ENCODE data around the gene RHOJ. TPM values are rescaled to one million over a fixed set of nuclear protein-coding genes. Genes with fewer than 3 reads are reported as not detected.

The RHOJ gene
- total and polyA plus RNA-seq, 2 of the 13 experiments (the other 11 are each of a cell fraction or from before 2014, with no cell fraction given) = 0.22 to 1.3 TPM

DNA sequence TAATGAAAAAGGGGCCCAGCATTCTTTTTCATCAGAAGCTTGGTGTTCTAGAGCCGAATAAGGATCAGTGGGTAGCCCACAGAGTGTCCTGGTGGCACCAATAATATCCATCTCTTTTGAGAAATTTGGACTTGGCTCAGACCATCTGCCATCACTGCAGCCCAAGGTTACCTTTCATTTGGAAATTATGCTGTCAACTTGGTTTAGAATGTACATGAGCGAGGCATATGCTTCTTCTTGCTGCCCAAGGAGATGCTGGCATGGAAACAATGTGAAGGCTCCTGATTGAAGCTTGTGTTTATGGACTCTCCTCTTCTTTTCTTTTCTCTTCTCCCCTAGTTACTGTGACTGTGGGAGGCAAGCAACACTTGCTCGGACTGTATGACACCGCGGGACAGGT lies 64.5 kb downstream of the RHOJ start:
- no peak overlapping the region for H3K4me2 ChIP-seq (ENCODE audit: low read depth, low read length)
- no peaks in the 10 kb centered on the region for H3K79me2 ChIP-seq (ENCODE audit: insufficient read depth, low read length)
- no peak overlapping the region for H3K27ac ChIP-seq (ENCODE audit: extremely low read length, insufficient read depth, low read length)
- POLR2A ChIA-PET = no interaction called here
- no peaks in the 10 kb centered on the region for H3K36me3 ChIP-seq (replicated peaks in 1 of 2; ENCODE audit: control insufficient read depth in 1 of 2, insufficient read depth in 2 of 2, low read length in 2 of 2)
- in situ Hi-C loops (cut with HindIII; ENCODE audit: extremely low pct_ligation_motif_present, low pct_unique_long_range_greater_than_20kb) = no loop called here
- H3K4me3 ChIP-seq (replicated peaks in 1 of 3; ENCODE audit: insufficient read depth in 1 of 3, low read depth in 2 of 3, low read length in 3 of 3) = no peak overlapping the region
- DNase-seq (ENCODE audit: low spot score) (no peak), FAIRE-seq (no peak), ATAC-seq (no peak)
- CTCF ChIA-PET (ENCODE audit: low intra/inter-chr PET ratio, low total read pairs) = no interaction called here
- no peak overlapping the region for H2AFZ ChIP-seq (ENCODE audit: low read length)
- no peak overlapping the region for H3K9ac ChIP-seq (ENCODE audit: insufficient read depth, low read depth, low read length)
- H3K27me3 ChIP-seq (ENCODE audit: control insufficient read depth in 1 of 2, insufficient read depth in 2 of 2, low read length in 2 of 2) = no peaks in the 10 kb centered on the region
- intact Hi-C loops (cut with micrococcal nuclease; ENCODE audit: unreplicated experiment) = no loop called here
- no peaks in the 10 kb centered on the region for H4K20me1 ChIP-seq (ENCODE audit: insufficient read depth, low read length)
- no TSS peak for BruUV-seq (replicated peaks)
- WGBS (ENCODE audit: low lambda C conversion rate) = 2% methylated on average over 5 of the region's 5 CpGs
- H3K9me3 ChIP-seq (ENCODE audit: low read length) = no peaks in the 10 kb centered on the region
- no peaks in the 10 kb centered on the region for H3K4me1 ChIP-seq (ENCODE audit: insufficient read depth, low read length)
- TF ChIP-seq, protein P1, sequence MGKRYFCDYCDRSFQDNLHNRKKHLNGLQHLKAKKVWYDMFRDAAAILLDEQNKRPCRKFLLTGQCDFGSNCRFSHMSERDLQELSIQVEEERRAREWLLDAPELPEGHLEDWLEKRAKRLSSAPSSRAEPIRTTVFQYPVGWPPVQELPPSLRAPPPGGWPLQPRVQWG (CRISPR knock-in tag; IDR thresholded peaks at IDR 0.05; ENCODE audit: borderline replicate concordance, low read depth) = no peak
- TF ChIP-seq, protein P2, sequence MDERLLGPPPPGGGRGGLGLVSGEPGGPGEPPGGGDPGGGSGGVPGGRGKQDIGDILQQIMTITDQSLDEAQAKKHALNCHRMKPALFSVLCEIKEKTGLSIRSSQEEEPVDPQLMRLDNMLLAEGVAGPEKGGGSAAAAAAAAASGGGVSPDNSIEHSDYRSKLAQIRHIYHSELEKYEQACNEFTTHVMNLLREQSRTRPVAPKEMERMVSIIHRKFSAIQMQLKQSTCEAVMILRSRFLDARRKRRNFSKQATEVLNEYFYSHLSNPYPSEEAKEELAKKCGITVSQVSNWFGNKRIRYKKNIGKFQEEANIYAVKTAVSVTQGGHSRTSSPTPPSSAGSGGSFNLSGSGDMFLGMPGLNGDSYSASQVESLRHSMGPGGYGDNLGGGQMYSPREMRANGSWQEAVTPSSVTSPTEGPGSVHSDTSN (CRISPR knock-in tag; IDR thresholded peaks at IDR 0.05) = no peak
- no peak for TF ChIP-seq CENPT (CRISPR knock-in tag; IDR thresholded peaks at IDR 0.05; ENCODE audit: low read depth)
- TF ChIP-seq, protein P3, sequence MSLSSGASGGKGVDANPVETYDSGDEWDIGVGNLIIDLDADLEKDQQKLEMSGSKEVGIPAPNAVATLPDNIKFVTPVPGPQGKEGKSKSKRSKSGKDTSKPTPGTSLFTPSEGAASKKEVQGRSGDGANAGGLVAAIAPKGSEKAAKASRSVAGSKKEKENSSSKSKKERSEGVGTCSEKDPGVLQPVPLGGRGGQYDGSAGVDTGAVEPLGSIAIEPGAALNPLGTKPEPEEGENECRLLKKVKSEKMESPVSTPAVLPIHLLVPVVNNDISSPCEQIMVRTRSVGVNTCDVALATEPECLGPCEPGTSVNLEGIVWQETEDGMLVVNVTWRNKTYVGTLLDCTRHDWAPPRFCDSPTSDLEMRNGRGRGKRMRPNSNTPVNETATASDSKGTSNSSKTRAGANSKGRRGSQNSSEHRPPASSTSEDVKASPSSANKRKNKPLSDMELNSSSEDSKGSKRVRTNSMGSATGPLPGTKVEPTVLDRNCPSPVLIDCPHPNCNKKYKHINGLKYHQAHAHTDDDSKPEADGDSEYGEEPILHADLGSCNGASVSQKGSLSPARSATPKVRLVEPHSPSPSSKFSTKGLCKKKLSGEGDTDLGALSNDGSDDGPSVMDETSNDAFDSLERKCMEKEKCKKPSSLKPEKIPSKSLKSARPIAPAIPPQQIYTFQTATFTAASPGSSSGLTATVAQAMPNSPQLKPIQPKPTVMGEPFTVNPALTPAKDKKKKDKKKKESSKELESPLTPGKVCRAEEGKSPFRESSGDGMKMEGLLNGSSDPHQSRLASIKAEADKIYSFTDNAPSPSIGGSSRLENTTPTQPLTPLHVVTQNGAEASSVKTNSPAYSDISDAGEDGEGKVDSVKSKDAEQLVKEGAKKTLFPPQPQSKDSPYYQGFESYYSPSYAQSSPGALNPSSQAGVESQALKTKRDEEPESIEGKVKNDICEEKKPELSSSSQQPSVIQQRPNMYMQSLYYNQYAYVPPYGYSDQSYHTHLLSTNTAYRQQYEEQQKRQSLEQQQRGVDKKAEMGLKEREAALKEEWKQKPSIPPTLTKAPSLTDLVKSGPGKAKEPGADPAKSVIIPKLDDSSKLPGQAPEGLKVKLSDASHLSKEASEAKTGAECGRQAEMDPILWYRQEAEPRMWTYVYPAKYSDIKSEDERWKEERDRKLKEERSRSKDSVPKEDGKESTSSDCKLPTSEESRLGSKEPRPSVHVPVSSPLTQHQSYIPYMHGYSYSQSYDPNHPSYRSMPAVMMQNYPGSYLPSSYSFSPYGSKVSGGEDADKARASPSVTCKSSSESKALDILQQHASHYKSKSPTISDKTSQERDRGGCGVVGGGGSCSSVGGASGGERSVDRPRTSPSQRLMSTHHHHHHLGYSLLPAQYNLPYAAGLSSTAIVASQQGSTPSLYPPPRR (CRISPR knock-in tag; IDR thresholded peaks at IDR 0.05; ENCODE audit: borderline replicate concordance) = no peak
- no peak for TF ChIP-seq SMAD1 (CRISPR knock-in tag; IDR thresholded peaks at IDR 0.05; ENCODE audit: borderline replicate concordance, low read depth)
- TF ChIP-seq TBX3 (IDR thresholded peaks at IDR 0.05; ENCODE audit: borderline replicate concordance) = no peak
- no peak for TF ChIP-seq ZSCAN25 (CRISPR knock-in tag; IDR thresholded peaks at IDR 0.05)
- TF ChIP-seq AGO1 (IDR thresholded peaks at IDR 0.05; ENCODE audit: low read depth, low read length, poor library complexity, severe bottlenecking) = no peak
- TF ChIP-seq STAG1 (CRISPR knock-in tag; IDR thresholded peaks at IDR 0.05) = no peak
- no peak for TF ChIP-seq KLF11 (CRISPR knock-in tag; IDR thresholded peaks at IDR 0.05)
- TF ChIP-seq HDAC6 (IDR thresholded peaks at IDR 0.05; ENCODE audit: low read depth, low read length) = no peak
- no peak for TF ChIP-seq ZNF616 (CRISPR knock-in tag; IDR thresholded peaks at IDR 0.05; ENCODE audit: low read depth)
- TF ChIP-seq, protein P4, sequence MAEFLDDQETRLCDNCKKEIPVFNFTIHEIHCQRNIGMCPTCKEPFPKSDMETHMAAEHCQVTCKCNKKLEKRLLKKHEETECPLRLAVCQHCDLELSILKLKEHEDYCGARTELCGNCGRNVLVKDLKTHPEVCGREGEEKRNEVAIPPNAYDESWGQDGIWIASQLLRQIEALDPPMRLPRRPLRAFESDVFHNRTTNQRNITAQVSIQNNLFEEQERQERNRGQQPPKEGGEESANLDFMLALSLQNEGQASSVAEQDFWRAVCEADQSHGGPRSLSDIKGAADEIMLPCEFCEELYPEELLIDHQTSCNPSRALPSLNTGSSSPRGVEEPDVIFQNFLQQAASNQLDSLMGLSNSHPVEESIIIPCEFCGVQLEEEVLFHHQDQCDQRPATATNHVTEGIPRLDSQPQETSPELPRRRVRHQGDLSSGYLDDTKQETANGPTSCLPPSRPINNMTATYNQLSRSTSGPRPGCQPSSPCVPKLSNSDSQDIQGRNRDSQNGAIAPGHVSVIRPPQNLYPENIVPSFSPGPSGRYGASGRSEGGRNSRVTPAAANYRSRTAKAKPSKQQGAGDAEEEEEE (CRISPR knock-in tag; IDR thresholded peaks at IDR 0.05; ENCODE audit: borderline replicate concordance) = no peak
- TF ChIP-seq ZNF530 (CRISPR knock-in tag; IDR thresholded peaks at IDR 0.05; ENCODE audit: low read depth) = no peak
- no peak for TF ChIP-seq GFI1 (CRISPR knock-in tag; IDR thresholded peaks at IDR 0.05; ENCODE audit: borderline replicate concordance)
- TF ChIP-seq NKX3-1 (CRISPR knock-in tag; IDR thresholded peaks at IDR 0.05) = no peak
- TF ChIP-seq ZFX (CRISPR knock-in tag; IDR thresholded peaks at IDR 0.05; ENCODE audit: low read depth) = no peak
- TF ChIP-seq ZIK1 (CRISPR knock-in tag; IDR thresholded peaks at IDR 0.05; ENCODE audit: borderline replicate concordance, low read depth) = no peak
